CD8-positive, alpha-beta memory T cell (primary cell): ENCODE data around the gene ADGRG1. TPM values are rescaled to one million over a fixed set of nuclear protein-coding genes. Genes with fewer than 3 reads are reported as not detected.
A peak's percentile ranks its signal among the peaks of the same experiment; 100 is the strongest.

Source experiments
- CTCF ChIA-PET: fragments of 350-600 bp; sonication (Branson Sonifier 250); formaldehyde crosslinking; loops from one replicate; lab custom pipeline; 2021; ENCODE audit warnings: antibody characterized with exemption; lab: Charles Lee
- POLR2A ChIA-PET: fragments of 350-600 bp; sonication (Branson Sonifier 250); formaldehyde crosslinking; loops from one replicate; lab custom pipeline; 2021; ENCODE audit warnings: antibody characterized with exemption; lab: Charles Lee
- DNase-seq, 5 donors: peaks; one replicate each; pipeline versions ENCODE4 v3.0.0 to v3.0.0-alpha.2; 2020 to 2022; ENCODE audit warnings: mixed read lengths in 1 of 5
- H3K27ac ChIP-seq: one replicate; pipeline ENCODE4 v1.7.0; 2013; ENCODE audit warnings: low read depth, mild to moderate bottlenecking, low read length, moderate library complexity
- H3K27me3 ChIP-seq: 2 replicates; pipeline ENCODE4 v1.7.0; 2013; ENCODE audit warnings: low read length, mild to moderate bottlenecking; ENCODE audit not compliant: insufficient read depth, poor library complexity, severe bottlenecking
- H3K36me3 ChIP-seq: 2 replicates; pipeline ENCODE4 v1.7.0; 2013; ENCODE audit warnings: mild to moderate bottlenecking, low read length, moderate library complexity; ENCODE audit not compliant: insufficient read depth
- H3K4me1 ChIP-seq: 2 replicates; pipeline ENCODE4 v1.7.0; 2013; ENCODE audit warnings: mild to moderate bottlenecking, low read length, moderate library complexity; ENCODE audit not compliant: insufficient read depth
- H3K4me3 ChIP-seq: 2 replicates; pipeline ENCODE4 v1.7.0; 2013; ENCODE audit warnings: mild to moderate bottlenecking, low read length
- H3K9me3 ChIP-seq: 2 replicates; pipeline ENCODE4 v1.7.0; 2013; ENCODE audit warnings: mild to moderate bottlenecking, low read length
- H3K27ac Mint-ChIP-seq, 8 donors: one replicate each; pipeline ENCODE4 v1.8.0; 2020 to 2021; ENCODE audit warnings: mixed read lengths in 8 of 8, mild to moderate bottlenecking in 6 of 8, inconsistent platforms in 3 of 8, moderate library complexity in 3 of 8
- H3K27me3 Mint-ChIP-seq, 2 donors: one replicate each; pipeline ENCODE4 v1.8.0; 2020 to 2021; ENCODE audit warnings: mixed read lengths in 2 of 2, mild to moderate bottlenecking in 1 of 2, moderate library complexity in 1 of 2
- H3K36me3 Mint-ChIP-seq, 3 donors: one replicate each; pipeline ENCODE4 v1.8.0; 2020 to 2021; ENCODE audit warnings: mixed read lengths in 3 of 3, inconsistent platforms in 1 of 3, mild to moderate bottlenecking in 1 of 3
- H3K4me1 Mint-ChIP-seq, 3 donors: one replicate each; pipeline ENCODE4 v1.8.0; 2020 to 2021; ENCODE audit warnings: mixed read lengths in 3 of 3, inconsistent platforms in 1 of 3, mild to moderate bottlenecking in 1 of 3
- H3K4me3 Mint-ChIP-seq, 7 donors: one replicate each; pipeline ENCODE4 v1.8.0; 2020 to 2021; ENCODE audit warnings: mixed read lengths in 7 of 7, mild to moderate bottlenecking in 6 of 7, moderate library complexity in 4 of 7, inconsistent platforms in 2 of 7
- H3K9me3 Mint-ChIP-seq, 5 donors: one replicate each; pipeline ENCODE4 v1.8.0; 2020 to 2022; ENCODE audit warnings: mixed read lengths in 5 of 5, mild to moderate bottlenecking in 3 of 5, moderate library complexity in 2 of 5, inconsistent platforms in 1 of 5
- polyA plus RNA-seq: library from polyadenylated mRNA; unstranded; fragments of 300-500 nt; fragmentation: Illumina TruSeq; gene quantifications from one replicate; pipeline ENCODE4 v1.2.3, GENCODE V29; 2021
- total RNA-seq, 2 experiments: library from RNA; stranded (reverse); gene quantifications; one replicate each; pipeline ENCODE4 v1.2.3, GENCODE V29; 2021

Gene ADGRG1
- total and polyA plus RNA-seq, 3 experiments from 2014 or later, result 25.8 to 51.9 (median 29.8) TPM

- CTCF ChIA-PET, result interaction anchor here (1.9 kb wide), 1 partner anchor 96 kb away, joined by 10 read pairs; no protein-coding TSS in a partner anchor
- Mint-ChIP-seq H3K27ac (no peak overlapping the region), H3K36me3 (no peaks in the 10 kb centered on the region), H3K4me1 (no peaks in the 10 kb centered on the region), H3K27me3 (peaks cover 0 to 6% of the 10 kb centered on the region in 2 donors), H3K4me3 (no peak overlapping the region), H3K9me3 (no peaks in the 10 kb centered on the region)
- Histone ChIP-seq H3K27me3 (no peaks in the 10 kb centered on the region), H3K27ac (no peak overlapping the region), H3K36me3 (no peaks in the 10 kb centered on the region), H3K4me1 (no peaks in the 10 kb centered on the region), H3K9me3 (no peaks in the 10 kb centered on the region), H3K4me3 (no peak overlapping the region)
- POLR2A ChIA-PET, result no interaction called here
- DNase-seq, result no peak
Measured at GRCh38 chr16:57672824-57673223, 44.4 kb downstream of the ADGRG1 start.

- Histone ChIP-seq H3K27me3 (no peaks in the 10 kb centered on the region), H3K4me1 (no peaks in the 10 kb centered on the region), H3K9me3 (no peaks in the 10 kb centered on the region), H3K36me3 (no peaks in the 10 kb centered on the region), H3K27ac (peak overlapping the region; percentile 10), H3K4me3 (no peak overlapping the region)
- ChIA-PET POLR2A (interaction anchor here (0.8 kb wide), 1 partner anchor 402 kb away, joined by 4 read pairs; no protein-coding TSS in a partner anchor), CTCF (no interaction called here)
- H3K27me3 Mint-ChIP-seq, result peaks cover 2 to 5% of the 10 kb centered on the region in 2 donors
- no peak overlapping the region for H3K4me3 Mint-ChIP-seq
- peak overlapping the region in 1 of 8 donors; percentile 55 for H3K27ac Mint-ChIP-seq
- DNase-seq, result no peak
- H3K36me3 Mint-ChIP-seq, result no peaks in the 10 kb centered on the region
- H3K9me3 Mint-ChIP-seq, result no peaks in the 10 kb centered on the region
- peaks cover 0 to 2% (median 0%) of the 10 kb centered on the region in 3 donors for H3K4me1 Mint-ChIP-seq
Measured at GRCh38 chr16:57675741-57676551, 47.5 kb downstream of the ADGRG1 start.

GRCh38 chr16:57676553-57677085, 48.2 kb downstream of the ADGRG1 start:
- Mint-ChIP-seq H3K9me3 (no peaks in the 10 kb centered on the region), H3K27me3 (peaks cover under 1 to 2% of the 10 kb centered on the region in 2 donors), H3K27ac (peak overlapping the region in 1 of 8 donors; percentile 56), H3K4me1 (peaks cover 0 to 2% (median 0%) of the 10 kb centered on the region in 3 donors), H3K36me3 (no peaks in the 10 kb centered on the region), H3K4me3 (no peak overlapping the region)
- no peaks in the 10 kb centered on the region for H3K4me1 ChIP-seq
- H3K36me3 ChIP-seq, result no peaks in the 10 kb centered on the region
- no peak overlapping the region for H3K4me3 ChIP-seq
- no peak for DNase-seq
- POLR2A ChIA-PET, result no interaction called here
- CTCF ChIA-PET, result no interaction called here
- H3K27me3 ChIP-seq, result no peaks in the 10 kb centered on the region
- no peak overlapping the region for H3K27ac ChIP-seq
- no peaks in the 10 kb centered on the region for H3K9me3 ChIP-seq

- Histone ChIP-seq H3K27ac (no peak overlapping the region), H3K9me3 (no peaks in the 10 kb centered on the region), H3K27me3 (no peaks in the 10 kb centered on the region), H3K36me3 (no peaks in the 10 kb centered on the region), H3K4me3 (no peak overlapping the region), H3K4me1 (no peaks in the 10 kb centered on the region)
- Mint-ChIP-seq H3K9me3 (no peaks in the 10 kb centered on the region), H3K4me3 (no peak overlapping the region), H3K27ac (peak overlapping the region in 1 of 8 donors; percentile 63), H3K27me3 (peaks cover 0 to 2% of the 10 kb centered on the region in 2 donors), H3K4me1 (peaks cover 0 to 2% (median 0%) of the 10 kb centered on the region in 3 donors), H3K36me3 (no peaks in the 10 kb centered on the region)
- POLR2A ChIA-PET, result no interaction called here
- CTCF ChIA-PET, result no interaction called here
- no peak for DNase-seq
Measured at GRCh38 chr16:57677622-57678369, 49.4 kb downstream of the ADGRG1 start.

- no peak overlapping the region for H3K4me3 ChIP-seq
- DNase-seq, result no peak
- H3K4me1 Mint-ChIP-seq, result peaks cover 0 to 2% (median 0%) of the 10 kb centered on the region in 3 donors
- POLR2A ChIA-PET, result no interaction called here
- CTCF ChIA-PET, result no interaction called here
- H3K4me1 ChIP-seq, result no peaks in the 10 kb centered on the region
- no peaks in the 10 kb centered on the region for H3K36me3 Mint-ChIP-seq
- no peaks in the 10 kb centered on the region for H3K9me3 ChIP-seq
- H3K27me3 ChIP-seq, result no peaks in the 10 kb centered on the region
- no peaks in the 10 kb centered on the region for H3K36me3 ChIP-seq
- no peaks in the 10 kb centered on the region for H3K9me3 Mint-ChIP-seq
- H3K4me3 Mint-ChIP-seq, result peak overlapping the region in 1 of 7 donors; percentile 65
- no peak overlapping the region for H3K27ac Mint-ChIP-seq
- peaks cover 0 to 2% of the 10 kb centered on the region in 2 donors for H3K27me3 Mint-ChIP-seq
- H3K27ac ChIP-seq, result no peak overlapping the region
Measured at GRCh38 chr16:57679016-57679415, 50.6 kb downstream of the ADGRG1 start.

- no peak for DNase-seq
- Histone ChIP-seq H3K27me3 (no peaks in the 10 kb centered on the region), H3K27ac (no peak overlapping the region), H3K4me3 (no peak overlapping the region), H3K36me3 (no peaks in the 10 kb centered on the region), H3K9me3 (no peaks in the 10 kb centered on the region), H3K4me1 (no peaks in the 10 kb centered on the region)
- CTCF ChIA-PET, result interaction anchor here (1.5 kb wide), 1 partner anchor 40 kb away, joined by 4 read pairs; no protein-coding TSS in a partner anchor
- Mint-ChIP-seq H3K36me3 (no peaks in the 10 kb centered on the region), H3K27ac (peak overlapping the region in 1 of 8 donors; percentile 51), H3K9me3 (no peaks in the 10 kb centered on the region), H3K27me3 (peaks cover 0 to 2% of the 10 kb centered on the region in 2 donors), H3K4me1 (peaks cover 0 to 2% (median 0%) of the 10 kb centered on the region in 3 donors), H3K4me3 (no peak overlapping the region)
- POLR2A ChIA-PET, result no interaction called here
Measured at GRCh38 chr16:57679767-57680482, 51.5 kb downstream of the ADGRG1 start.

- Histone ChIP-seq H3K27me3 (no peaks in the 10 kb centered on the region), H3K4me3 (no peak overlapping the region), H3K27ac (no peak overlapping the region), H3K36me3 (no peaks in the 10 kb centered on the region), H3K4me1 (no peaks in the 10 kb centered on the region), H3K9me3 (no peaks in the 10 kb centered on the region)
- Mint-ChIP-seq H3K27ac (peak overlapping the region in 1 of 8 donors; percentile 71), H3K27me3 (peaks cover 0 to 2% of the 10 kb centered on the region in 2 donors), H3K36me3 (no peaks in the 10 kb centered on the region), H3K4me3 (no peak overlapping the region), H3K9me3 (no peaks in the 10 kb centered on the region), H3K4me1 (peaks cover 0 to 2% (median 0%) of the 10 kb centered on the region in 3 donors)
- ChIA-PET CTCF (interaction anchor here (1.5 kb wide), 1 partner anchor 39 kb away, joined by 4 read pairs; no protein-coding TSS in a partner anchor), POLR2A (interaction anchor here (0.5 kb wide), 1 partner anchor 434 kb away, joined by 3 read pairs; no protein-coding TSS in a partner anchor)
- no peak for DNase-seq
Measured at GRCh38 chr16:57680842-57681375, 52.5 kb downstream of the ADGRG1 start.
